Upper lobe of left lung (tissue), 6 donors: ENCODE data around the gene CYP2U1. TPM values are rescaled to one million over a fixed set of nuclear protein-coding genes. Genes with fewer than 3 reads are reported as not detected.

ENCODE experiments used
- ATAC-seq, 2 donors: fragments of 200-7000 bp; cut with Tn5 transposase; one replicate each; pipeline ENCODE4 v1.9.1; 2022; ENCODE audit warnings: mild to moderate bottlenecking in 2 of 2, moderate library complexity in 2 of 2; ENCODE audit not compliant: low FRiP score in 2 of 2
- DNase-seq, 2 donors: peaks; one replicate each; pipeline ENCODE4 v3.0.0-alpha.2; 2019 to 2020
- H3K27ac ChIP-seq, 4 donors: fragments of 200-600 bp; sonication (generic); one replicate each; pipeline ENCODE4 v1.5.1; 2016 to 2019
- H3K27me3 ChIP-seq, 4 donors: fragments of 200-600 bp; sonication (generic); one replicate each; pipeline ENCODE4 v1.5.1; 2017 to 2019
- H3K36me3 ChIP-seq, 4 donors: fragments of 200-600 bp; sonication (generic); one replicate each; pipeline ENCODE4 v1.5.1; 2016 to 2019
- H3K4me1 ChIP-seq, 4 donors: fragments of 200-600 bp; sonication (generic); one replicate each; pipeline ENCODE4 v1.5.1; 2018 to 2019
- H3K4me3 ChIP-seq, 4 donors: fragments of 200-600 bp; sonication (generic); one replicate each; pipeline ENCODE4 v1.5.1; 2017 to 2019; ENCODE audit warnings: mild to moderate bottlenecking in 2 of 4, moderate library complexity in 1 of 4
- H3K9me3 ChIP-seq, 4 donors: fragments of 200-600 bp; sonication (generic); one replicate each; pipeline ENCODE4 v1.5.1; 2018 to 2019
- EP300 ChIP-seq, 4 donors: sonication (generic); formaldehyde crosslinking; IDR thresholded peaks; one replicate each; pipeline ENCODE4 v1.5.1; 2017; ENCODE audit warnings: antibody characterized with exemption in 4 of 4, control low read depth in 2 of 4
- POLR2A ChIP-seq, 4 donors: fragments of 450-650 bp; IDR thresholded peaks; one replicate each; pipeline ENCODE4 v1.5.1; 2016 to 2017; ENCODE audit warnings: antibody characterized with exemption in 4 of 4, mild to moderate bottlenecking in 2 of 4
- POLR2AphosphoS5 ChIP-seq, 2 donors: sonication (generic); formaldehyde crosslinking; IDR thresholded peaks; one replicate each; pipeline ENCODE4 v1.5.1; 2017; ENCODE audit warnings: antibody characterized with exemption in 2 of 2
- WGBS, 2 donors: methylation state at CpG; one replicate each; pipeline ENCODE4 v1.1.5; 2017 to 2018; 5-methylcytosine and 5-hydroxymethylcytosine counted together
- total RNA-seq, 6 donors: library from RNA; depleted of rRNA in 4 of 6; stranded (reverse); fragments of >200 nt in 4 of 6; gene quantifications; one replicate each; pipeline versions ENCODE4 v1.1.0 to v1.2.1, GENCODE V29; 2016 to 2021
- TF ChIP-seq, protein P1 (sequence below), 6 experiments: fragments of 450-650 bp in 4 of 6; fragments of 200-600 bp in 2 of 6; sonication (generic) in 2 of 6; IDR thresholded peaks; one replicate each; pipeline ENCODE4 v1.5.1; 2016 to 2019; ENCODE audit warnings: antibody characterized with exemption in 6 of 6
- donor health status: DM: no; HTN: no; CAD: no; lungs with moderate emphysema.
- donor health status: DM: no; HTN: yes; CAD: no; lungs with severe emphysema.

CYP2U1 gene
- total RNA-seq, 6 donors from 2014 or later = 3.1 to 8.3 (median 6.1) TPM

DNA sequence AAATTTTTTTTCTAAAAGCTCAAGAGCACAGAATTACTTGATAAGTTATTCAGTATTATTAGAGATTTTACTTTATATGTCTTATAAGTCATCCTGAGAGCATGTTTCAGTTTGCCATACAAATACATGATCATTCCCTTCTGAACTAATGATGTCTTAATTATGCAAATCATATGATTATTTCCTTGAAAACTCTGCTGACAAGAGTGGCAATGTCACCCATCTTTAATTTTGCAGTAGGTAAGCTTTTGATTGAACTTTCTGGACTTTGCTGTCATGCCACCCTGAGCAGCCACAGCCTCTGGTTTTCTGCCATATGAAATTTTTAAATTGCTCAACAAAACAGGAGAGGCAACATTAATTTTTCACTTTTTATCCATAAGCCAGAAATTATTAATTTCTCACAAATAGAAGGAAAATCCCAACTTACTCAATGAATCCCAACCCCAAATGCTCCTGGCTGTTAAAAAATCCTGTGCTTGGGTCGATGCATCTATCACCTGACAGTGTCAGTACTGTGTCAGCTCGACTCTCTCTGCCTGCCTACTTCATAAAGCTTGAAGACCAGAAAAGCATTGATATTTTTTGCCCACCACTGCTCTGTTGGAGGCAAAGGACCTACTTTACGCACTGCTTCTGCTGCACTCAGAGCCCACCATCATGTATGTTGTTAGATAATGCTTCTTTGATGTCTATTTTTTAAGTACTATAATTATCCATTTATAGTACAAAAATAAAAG lies 46.8 kb downstream of the CYP2U1 start:
- no peak overlapping the region for H3K27ac ChIP-seq
- no peak for TF ChIP-seq EP300 (IDR thresholded peaks at IDR 0.05)
- H3K4me1 ChIP-seq = no peaks in the 10 kb centered on the region
- H3K36me3 ChIP-seq = no peaks in the 10 kb centered on the region
- ATAC-seq = no peak
- H3K9me3 ChIP-seq = peaks cover 0 to 4% (median 0%) of the 10 kb centered on the region in 4 donors
- H3K4me3 ChIP-seq = no peak overlapping the region
- DNase-seq = no peak
- H3K27me3 ChIP-seq = no peaks in the 10 kb centered on the region
- WGBS, 2 donors = 69 to 85% methylated on average over 3 of the region's 3 CpGs

DNA sequence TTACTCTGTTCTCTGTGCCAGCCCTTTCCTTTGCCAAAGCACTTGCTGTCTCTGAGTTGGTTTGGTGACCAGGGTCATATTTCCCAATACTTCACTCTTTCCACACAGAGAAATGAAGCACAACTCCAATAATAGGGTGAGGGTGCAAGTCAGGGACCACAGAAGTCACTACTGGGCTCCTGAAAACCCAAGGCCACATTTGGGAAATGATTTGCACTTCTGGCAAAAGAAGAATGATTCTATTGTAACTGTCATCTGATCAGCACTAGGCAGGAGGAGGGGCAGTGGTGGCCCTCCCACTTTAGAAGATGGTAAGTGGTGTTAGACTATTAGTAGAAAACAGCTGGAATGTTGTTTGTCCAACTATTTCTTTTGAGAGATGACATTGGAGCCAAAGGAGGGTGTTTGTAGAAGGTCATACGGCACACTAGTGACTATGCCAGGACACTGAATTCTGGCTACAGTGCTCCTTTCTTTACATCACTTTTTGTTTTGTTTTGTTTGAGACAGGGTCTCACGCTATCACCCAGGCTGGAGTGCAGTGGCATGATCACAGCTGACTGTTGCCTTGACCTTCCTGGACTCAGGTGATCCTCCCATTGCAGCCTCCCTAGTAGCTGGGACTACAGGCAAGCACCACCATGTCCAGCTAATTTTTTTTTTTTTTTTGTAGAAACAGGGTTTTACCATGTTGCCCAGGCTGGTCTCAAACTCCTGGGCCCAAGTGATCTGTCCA lies 47.5 kb downstream of the CYP2U1 start:
- no peak for ATAC-seq
- 78 to 91% methylated on average over 2 of the region's 2 CpGs for WGBS, 2 donors
- no peaks in the 10 kb centered on the region for H3K27me3 ChIP-seq

DNA sequence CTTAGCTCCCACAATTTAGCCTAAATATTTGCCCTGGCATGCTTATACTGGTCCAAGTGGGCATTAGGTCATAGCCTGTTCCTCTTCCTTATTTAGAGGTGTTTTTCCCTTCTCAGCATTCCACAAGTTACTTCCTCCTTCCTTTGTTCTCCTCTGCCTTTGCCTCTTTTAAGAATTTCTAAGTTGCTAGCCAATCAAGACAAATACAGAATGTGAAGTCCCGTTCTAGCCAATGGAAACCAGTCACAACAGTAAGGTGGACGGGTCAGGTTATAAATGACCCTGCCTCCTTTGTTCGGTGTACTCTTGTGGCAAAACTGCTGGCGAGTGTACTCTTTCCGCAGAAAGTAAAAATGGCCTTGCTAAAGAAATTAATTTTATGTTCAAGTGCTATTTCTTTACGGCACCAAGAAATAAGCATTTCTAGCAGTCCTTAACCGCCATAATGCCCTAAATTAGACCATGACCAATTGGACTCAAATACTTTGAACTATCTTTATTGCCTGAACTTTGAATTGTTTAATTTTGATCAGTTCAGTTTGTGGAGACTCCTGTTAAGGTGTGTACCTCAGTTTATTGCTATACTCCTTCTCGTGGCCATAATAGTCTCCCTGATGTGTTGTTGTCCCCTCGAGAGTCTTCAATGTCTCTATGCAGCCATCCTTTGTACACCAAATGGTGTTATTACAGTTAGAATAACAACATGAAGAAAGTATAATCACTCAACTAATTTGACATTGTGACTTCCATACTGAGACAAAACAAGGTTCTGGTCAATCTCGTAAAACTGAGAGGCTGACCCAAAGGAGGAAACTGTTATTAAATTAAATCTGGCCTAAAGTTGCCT lies 56.8 kb downstream of the CYP2U1 start:
- 79 to 81% methylated on average over 10 of the region's 10 CpGs for WGBS, 2 donors
- H3K36me3 ChIP-seq = no peaks in the 10 kb centered on the region
- peaks cover 22 to 46% (median 34%) of the 10 kb centered on the region in 4 donors for H3K4me1 ChIP-seq
- no peaks in the 10 kb centered on the region for H3K9me3 ChIP-seq
- ATAC-seq (no peak), DNase-seq (peak in 1 of 2 donors; percentile 28)
- no peaks in the 10 kb centered on the region for H3K27me3 ChIP-seq
- peak overlapping the region in 3 of 4 donors; percentile 32 to 63 (median 36) for H3K27ac ChIP-seq
- no peak for TF ChIP-seq POLR2AphosphoS5 (IDR thresholded peaks at IDR 0.05)
- no peak for TF ChIP-seq EP300 (IDR thresholded peaks at IDR 0.05)
- peak in 1 of 4 donors; percentile 56 for TF ChIP-seq POLR2A (IDR thresholded peaks at IDR 0.05)
- TF ChIP-seq, protein P1, sequence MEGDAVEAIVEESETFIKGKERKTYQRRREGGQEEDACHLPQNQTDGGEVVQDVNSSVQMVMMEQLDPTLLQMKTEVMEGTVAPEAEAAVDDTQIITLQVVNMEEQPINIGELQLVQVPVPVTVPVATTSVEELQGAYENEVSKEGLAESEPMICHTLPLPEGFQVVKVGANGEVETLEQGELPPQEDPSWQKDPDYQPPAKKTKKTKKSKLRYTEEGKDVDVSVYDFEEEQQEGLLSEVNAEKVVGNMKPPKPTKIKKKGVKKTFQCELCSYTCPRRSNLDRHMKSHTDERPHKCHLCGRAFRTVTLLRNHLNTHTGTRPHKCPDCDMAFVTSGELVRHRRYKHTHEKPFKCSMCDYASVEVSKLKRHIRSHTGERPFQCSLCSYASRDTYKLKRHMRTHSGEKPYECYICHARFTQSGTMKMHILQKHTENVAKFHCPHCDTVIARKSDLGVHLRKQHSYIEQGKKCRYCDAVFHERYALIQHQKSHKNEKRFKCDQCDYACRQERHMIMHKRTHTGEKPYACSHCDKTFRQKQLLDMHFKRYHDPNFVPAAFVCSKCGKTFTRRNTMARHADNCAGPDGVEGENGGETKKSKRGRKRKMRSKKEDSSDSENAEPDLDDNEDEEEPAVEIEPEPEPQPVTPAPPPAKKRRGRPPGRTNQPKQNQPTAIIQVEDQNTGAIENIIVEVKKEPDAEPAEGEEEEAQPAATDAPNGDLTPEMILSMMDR (IDR thresholded peaks at IDR 0.05) = no peak
- no peak overlapping the region for H3K4me3 ChIP-seq

More for the DNA sequence above, 47.5 kb downstream of the CYP2U1 start:
- no peak for DNase-seq
- H3K9me3 ChIP-seq = peaks cover 0 to 4% (median 0%) of the 10 kb centered on the region in 4 donors
- H3K27ac ChIP-seq = no peak overlapping the region
- H3K36me3 ChIP-seq = no peaks in the 10 kb centered on the region
- H3K4me1 ChIP-seq = no peaks in the 10 kb centered on the region
- TF ChIP-seq POLR2AphosphoS5 (IDR thresholded peaks at IDR 0.05) (no peak), POLR2A (IDR thresholded peaks at IDR 0.05) (no peak)
- H3K4me3 ChIP-seq = no peak overlapping the region

DNA sequence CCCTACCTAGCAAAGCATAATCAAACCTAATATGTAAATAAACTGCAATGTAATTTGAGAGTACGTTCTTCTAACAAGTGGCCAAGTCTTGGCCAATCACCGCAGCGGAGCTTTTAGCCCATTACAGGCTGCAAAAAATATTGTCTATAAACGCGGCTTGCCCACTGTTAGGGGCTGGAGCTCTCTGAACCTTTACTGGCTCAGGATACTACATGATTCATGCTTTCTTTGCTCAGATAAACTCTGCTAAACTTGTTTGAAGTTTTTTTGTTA lies 57.4 kb downstream of the CYP2U1 start:
- ATAC-seq (no peak), DNase-seq (peak in 1 of 2 donors; percentile 35)
- Histone ChIP-seq H3K4me3 (peak overlapping the region in 1 of 4 donors; percentile 83), H3K36me3 (no peaks in the 10 kb centered on the region), H3K9me3 (no peaks in the 10 kb centered on the region), H3K4me1 (peaks cover 22 to 50% (median 35%) of the 10 kb centered on the region in 4 donors), H3K27me3 (no peaks in the 10 kb centered on the region), H3K27ac (peak overlapping the region in 3 of 4 donors; percentile 36 to 88 (median 63))
- TF ChIP-seq POLR2AphosphoS5 (IDR thresholded peaks at IDR 0.05) (no peak), EP300 (IDR thresholded peaks at IDR 0.05) (no peak), POLR2A (IDR thresholded peaks at IDR 0.05) (no peak)
- TF ChIP-seq, protein P1 (IDR thresholded peaks at IDR 0.05) = no peak
- WGBS, 2 donors = 66 to 75% methylated on average over 5 of the region's 5 CpGs

DNA sequence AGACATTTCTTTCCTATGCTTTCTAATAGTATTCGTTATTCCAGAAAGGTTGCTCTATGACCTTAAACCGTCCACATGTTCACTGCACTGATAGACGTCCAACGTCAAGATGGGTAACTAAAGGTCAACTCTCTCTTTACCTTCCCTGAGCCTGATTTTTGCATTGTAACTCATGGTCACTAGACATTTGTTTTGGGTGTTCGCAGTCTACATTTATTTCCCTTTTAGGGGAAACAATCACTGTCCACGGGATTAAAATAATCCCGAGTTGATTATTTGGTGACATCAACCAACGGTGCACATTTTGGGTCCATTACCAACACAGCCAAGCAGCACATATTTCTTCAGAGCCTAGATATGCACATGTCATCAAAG lies 57.8 kb downstream of the CYP2U1 start:
- Histone ChIP-seq H3K27me3 (no peaks in the 10 kb centered on the region), H3K36me3 (no peaks in the 10 kb centered on the region), H3K4me3 (peak overlapping the region; percentile 26 to 83 (median 72)), H3K4me1 (peaks cover 22 to 54% (median 37%) of the 10 kb centered on the region in 4 donors), H3K27ac (peak overlapping the region; percentile 82 to 91 (median 88)), H3K9me3 (no peaks in the 10 kb centered on the region)
- no peak for DNase-seq
- no peak for TF ChIP-seq POLR2A (IDR thresholded peaks at IDR 0.05)
- TF ChIP-seq, protein P1 (IDR thresholded peaks at IDR 0.05) = no peak
- no peak for TF ChIP-seq EP300 (IDR thresholded peaks at IDR 0.05)
- TF ChIP-seq POLR2AphosphoS5 (IDR thresholded peaks at IDR 0.05) = no peak
- ATAC-seq = no peak
- WGBS, 2 donors = 7 to 8% methylated on average over 8 of the region's 8 CpGs
